ENCODE data around the gene TNFRSF25.
"Not testable (repeated sequence)": the region's sequence is repeated elsewhere in the genome, so short reads cannot be mapped to it uniquely, and the experiment has no call there.

Gene TNFRSF25

GRCh38 chr1:6502000-6502891, 36.3 kb upstream of the TNFRSF25 start:
- no peak for DNase-seq (ENCODE audit: low spot score)

DNA sequence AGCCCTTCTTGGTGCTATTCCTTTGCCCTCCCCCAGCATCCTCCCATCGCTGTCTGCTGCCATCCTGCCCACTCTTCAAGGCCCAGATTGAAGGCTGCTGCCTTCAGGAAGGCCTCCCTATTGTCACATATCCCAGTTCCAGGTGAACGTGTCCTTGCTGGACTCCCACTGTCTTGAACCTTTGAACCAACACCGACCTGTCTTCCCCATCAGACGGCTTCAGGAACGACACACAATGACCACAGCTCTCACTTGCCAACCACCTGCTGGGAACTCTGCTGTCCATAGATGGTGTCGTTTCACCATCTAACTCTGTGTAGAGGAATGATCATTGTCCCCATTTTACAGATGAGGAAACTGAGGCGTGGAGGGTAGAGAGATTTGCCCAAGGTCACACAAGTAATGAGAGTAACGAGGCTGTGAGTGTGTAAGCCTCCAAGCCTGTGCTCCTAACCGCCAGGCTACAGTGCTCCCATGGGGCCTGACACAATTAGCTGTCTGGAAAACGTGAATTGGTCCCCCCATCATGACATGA, 35.4 kb upstream of the TNFRSF25 start:
- DNase-seq (ENCODE audit: low spot score) = no peak

GRCh38 chr1:6500544-6501278, 34.7 kb upstream of the TNFRSF25 start:
- no peak for DNase-seq (ENCODE audit: low spot score)

- no peak for DNase-seq (ENCODE audit: low spot score)
These were observed 33.3 kb upstream of the TNFRSF25 start for GRCh38 chr1:6499296-6499695.

- DNase-seq (ENCODE audit: low spot score) = no peak
These were observed 32.7 kb upstream of the TNFRSF25 start for GRCh38 chr1:6498576-6499111.

DNA sequence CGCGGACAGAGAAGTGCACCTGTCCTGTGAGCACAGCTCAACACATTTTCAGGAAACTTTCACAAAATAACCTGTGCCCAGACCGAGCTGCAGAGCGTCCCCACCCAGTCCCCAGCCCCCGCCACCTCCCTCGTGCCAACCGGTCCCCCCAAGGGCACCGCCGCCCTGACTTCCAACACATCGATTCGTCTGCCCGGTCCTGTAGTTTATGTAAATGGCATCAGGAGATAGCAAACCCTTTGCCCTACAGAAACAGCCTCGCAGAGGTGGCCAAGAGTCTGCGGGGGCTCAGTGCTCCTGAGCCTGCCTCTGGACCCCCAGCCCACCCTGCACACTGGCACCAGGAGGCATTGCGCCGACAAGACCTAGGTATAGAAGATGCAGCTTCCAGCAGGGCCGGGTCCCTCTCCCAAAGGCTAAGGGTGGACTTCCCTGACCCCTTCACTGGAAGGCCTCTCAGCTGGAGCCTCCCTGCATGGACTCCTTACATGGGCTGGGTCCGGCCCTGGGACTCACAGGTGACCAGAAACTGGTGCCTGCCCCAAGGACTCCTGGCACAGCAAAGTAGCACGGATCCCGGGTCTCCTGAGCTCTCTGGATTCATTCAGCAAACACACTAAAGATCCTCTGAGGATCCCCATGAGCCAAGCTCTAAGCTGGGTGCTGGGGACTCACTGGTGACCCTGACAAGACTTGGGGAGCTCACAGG, 32.0 kb upstream of the TNFRSF25 start:
- no peak for DNase-seq (ENCODE audit: low spot score)

GRCh38 chr1:6497215-6497866, 31.4 kb upstream of the TNFRSF25 start:
- DNase-seq (ENCODE audit: low spot score) = peak; percentile 42

- DNase-seq (ENCODE audit: low spot score) = no peak
These were observed 30.9 kb upstream of the TNFRSF25 start for GRCh38 chr1:6496890-6497214.

DNA sequence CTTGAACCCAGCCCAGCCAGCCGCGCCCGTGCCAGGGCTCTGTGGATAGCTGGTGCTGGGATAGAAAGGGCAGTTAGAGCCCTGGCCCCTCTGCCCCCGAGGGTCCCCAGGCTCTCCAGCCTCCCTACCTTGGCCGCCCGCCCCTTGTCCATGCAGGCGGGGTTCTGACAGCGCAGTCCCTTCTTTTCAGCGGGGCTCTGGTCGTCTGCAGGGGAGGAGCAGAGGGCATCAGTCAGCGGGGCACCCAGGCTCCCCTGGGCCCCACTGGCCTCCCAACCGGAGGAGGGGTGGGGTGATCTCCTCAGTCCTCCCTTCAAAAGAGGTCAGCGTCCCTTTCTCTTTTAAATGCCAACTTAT, 30.4 kb upstream of the TNFRSF25 start:
- no peak for DNase-seq (ENCODE audit: low spot score)

DNA sequence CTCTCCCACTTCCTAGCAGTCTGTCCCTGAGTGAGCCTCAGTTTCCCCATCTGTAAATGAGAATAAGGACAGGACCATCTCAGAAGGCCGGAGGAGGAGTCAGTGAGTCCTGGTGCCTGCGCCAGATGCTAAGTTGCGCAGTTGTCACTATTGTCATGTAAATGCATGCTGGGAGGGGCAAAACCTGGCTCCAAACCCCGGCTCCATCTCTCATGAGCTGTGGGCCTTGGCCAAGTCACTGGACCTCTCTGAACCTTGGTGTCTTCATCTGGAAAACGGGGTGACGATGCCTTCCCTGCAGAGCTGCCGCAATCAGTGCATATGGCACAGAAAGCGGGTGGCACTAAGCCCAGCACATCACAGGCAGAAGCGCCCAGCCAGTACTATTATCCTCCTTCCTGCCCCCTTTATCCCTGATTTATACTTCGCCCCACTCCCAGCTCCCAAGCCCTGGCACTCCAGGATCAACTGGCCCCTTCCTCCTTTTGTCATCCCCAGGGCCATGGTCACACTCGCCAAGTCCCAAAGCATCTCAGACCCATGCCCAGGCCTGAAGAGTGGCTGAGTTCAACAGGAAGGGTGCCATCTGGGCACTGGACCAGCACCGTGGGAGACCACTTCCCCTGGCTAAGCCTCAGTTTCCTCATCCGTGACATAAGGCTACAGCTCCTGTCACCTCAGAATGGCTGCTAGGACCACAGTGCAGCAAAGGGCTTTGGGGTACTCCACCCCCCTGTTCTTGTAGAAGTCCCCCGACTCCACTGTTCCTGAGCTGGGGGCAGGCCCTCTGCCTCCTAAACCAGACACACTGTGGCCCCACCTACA, 29.8 kb upstream of the TNFRSF25 start:
- DNase-seq (ENCODE audit: low spot score) = no peak

- DNase-seq (ENCODE audit: low spot score) = no peak
These were observed 29.1 kb upstream of the TNFRSF25 start for GRCh38 chr1:6495041-6495441.

GRCh38 chr1:6494627-6495026, 28.7 kb upstream of the TNFRSF25 start:
- no peak for DNase-seq (ENCODE audit: low spot score)

DNA sequence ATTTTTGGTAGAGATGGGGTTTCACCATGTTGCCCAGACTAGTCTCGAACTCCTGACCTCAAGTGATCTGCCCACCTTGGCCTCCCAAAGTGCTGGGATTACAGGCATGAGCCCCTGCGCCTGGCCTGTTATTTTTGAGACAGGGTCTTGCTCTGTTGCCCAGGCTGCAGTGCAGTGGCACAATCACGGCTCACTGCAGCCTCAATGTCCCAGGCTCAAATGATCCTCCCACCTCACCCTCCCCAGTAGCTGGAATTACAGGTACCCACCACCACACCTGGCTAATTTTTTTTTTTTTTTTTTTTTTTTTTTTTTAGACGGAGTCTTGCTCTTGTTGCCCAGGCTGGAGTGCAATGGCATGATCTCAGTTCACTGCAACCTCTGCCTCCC, 27.9 kb upstream of the TNFRSF25 start:
- not testable (repeated sequence) for DNase-seq (ENCODE audit: low spot score)

DNA sequence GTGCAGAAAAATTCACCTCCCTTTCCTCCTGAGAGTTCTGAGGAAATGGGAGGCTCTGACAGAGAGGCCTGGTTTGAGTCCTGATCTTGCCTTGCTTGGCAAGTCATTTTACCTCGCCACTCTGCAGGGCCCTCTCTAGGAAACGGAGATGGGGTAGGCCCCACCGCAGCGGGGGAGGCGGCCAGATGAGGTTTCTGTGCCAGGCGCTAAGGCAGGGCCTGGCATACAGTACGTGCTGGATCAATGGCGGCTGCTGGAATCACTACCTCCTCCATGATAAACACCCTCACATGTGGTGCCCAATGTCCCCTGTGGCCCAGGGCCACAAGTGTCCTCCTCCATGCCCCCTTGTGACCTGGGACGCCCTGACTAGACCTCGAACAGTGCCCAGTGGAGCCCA, 26.0 kb upstream of the TNFRSF25 start:
- no peak for DNase-seq (ENCODE audit: low spot score)

- no peak for DNase-seq (ENCODE audit: low spot score)
These were observed 25.5 kb upstream of the TNFRSF25 start, which contains the start of gene PLEKHG5 for GRCh38 chr1:6491480-6491962. Gene PLEKHG5, minus strand, starts transcription at chr1:6491667. Its CDS starts 14,096 bp downstream, at chr1:6477571.

- DNase-seq (ENCODE audit: low spot score) = no peak
These were observed 25.1 kb upstream of the TNFRSF25 start for GRCh38 chr1:6491081-6491449.

DNA sequence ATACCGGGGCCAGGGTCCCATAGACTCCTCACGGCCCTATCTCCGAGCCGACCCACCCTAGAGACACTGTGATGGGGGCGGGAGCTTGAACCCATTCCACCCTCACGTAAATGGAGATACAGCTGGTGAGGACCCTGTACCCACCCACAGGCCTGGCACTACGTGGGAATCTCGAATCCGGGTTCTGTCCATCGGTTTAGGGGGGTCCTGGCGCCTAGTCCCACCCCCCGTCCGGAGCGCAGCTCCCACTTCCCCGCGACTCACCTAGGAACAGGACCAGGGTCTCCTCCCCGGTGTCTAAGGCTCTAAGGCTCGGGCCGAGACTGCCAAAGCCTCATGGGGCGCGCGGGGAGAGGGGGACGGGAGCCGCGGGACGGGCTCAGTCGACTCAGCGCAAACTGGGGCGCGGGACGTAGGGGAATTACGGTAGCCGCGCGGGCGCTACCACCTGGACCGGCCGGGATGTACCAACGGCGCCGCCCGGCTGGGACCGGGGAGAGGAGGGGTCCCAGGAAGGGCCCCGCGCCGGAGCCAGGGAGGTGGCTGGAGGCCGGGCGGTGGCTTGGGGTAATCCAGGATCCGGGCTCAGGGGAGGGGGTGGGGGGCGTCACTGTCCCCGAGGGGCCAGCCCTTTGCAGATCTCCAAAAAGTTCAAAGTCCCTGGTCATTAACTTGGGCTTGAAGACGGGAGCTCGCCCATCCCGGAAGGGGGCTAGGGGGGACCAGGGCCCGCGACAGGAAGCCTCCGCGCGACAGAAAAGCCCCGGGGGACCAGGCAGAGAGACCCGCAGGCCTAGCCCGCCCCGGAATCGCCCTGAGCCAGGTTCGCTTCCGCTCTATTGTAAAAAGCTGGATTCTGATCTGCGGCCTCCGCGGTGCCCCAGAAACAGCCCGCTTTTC, 24.5 kb upstream of the TNFRSF25 start:
- DNase-seq (ENCODE audit: low spot score) = peak; percentile 47

GRCh38 chr1:6489799-6490180, 23.8 kb upstream of the TNFRSF25 start:
- DNase-seq (ENCODE audit: low spot score) = peak; percentile 80

DNA sequence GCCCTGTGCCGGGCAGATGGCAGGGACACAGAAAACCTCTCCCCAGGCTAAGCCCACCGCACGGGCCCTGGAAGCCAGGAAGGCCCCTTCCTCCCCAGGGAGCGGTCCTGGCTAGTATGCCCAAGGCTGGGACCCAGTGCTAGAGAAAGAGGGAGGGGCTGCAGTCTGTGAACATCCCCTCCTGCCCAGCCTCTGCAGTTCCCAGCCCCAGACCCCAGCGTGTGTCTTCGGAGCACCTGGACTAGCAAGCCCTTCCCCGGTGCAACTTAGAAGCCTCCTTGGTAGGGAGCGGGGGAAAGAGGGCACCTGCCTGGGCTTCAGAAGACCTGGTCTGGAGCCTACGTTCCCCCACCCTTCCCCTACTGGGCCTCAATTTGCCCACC, 23.4 kb upstream of the TNFRSF25 start:
- DNase-seq (ENCODE audit: low spot score) = no peak
